ENCODE results near the gene SLC6A12.

SLC6A12 gene

GRCh38 chr12:253116-253831, 39.3 kb upstream of the SLC6A12 start:
- no peaks in the 10 kb centered on the region for H3K27me3 ChIP-seq (ENCODE audit: insufficient read depth, low read length)
- no peaks in the 10 kb centered on the region for H3K36me3 ChIP-seq (ENCODE audit: insufficient read depth, low read length)
- H4K20me1 ChIP-seq (ENCODE audit: insufficient read depth, low read length) = no peaks in the 10 kb centered on the region
- H3K79me2 ChIP-seq (ENCODE audit: insufficient read depth, low read length) = no peaks in the 10 kb centered on the region
- no peaks in the 10 kb centered on the region for H3K9me2 ChIP-seq (ENCODE audit: low read depth, low read length)
- no peaks in the 10 kb centered on the region for H3F3A ChIP-seq (ENCODE audit: insufficient read depth, low read length)
- H3K27ac ChIP-seq (ENCODE audit: low read depth, low read length, poor library complexity, severe bottlenecking) = no peak overlapping the region
- H3K4me3 ChIP-seq (ENCODE audit: low read depth, low read length, poor library complexity, severe bottlenecking) = no peak overlapping the region
- TF ChIP-seq CTCF (IDR thresholded peaks at IDR 0.05; ENCODE audit: low read length) = no peak
- H3K4me1 ChIP-seq (ENCODE audit: insufficient read depth, low read length, severe bottlenecking) = no peaks in the 10 kb centered on the region
- H3K9me3 ChIP-seq (ENCODE audit: low read length) = no peaks in the 10 kb centered on the region
- H3K9ac ChIP-seq (ENCODE audit: low read length) = no peak overlapping the region
- H2AFZ ChIP-seq (ENCODE audit: low read length) = no peak overlapping the region
- no peak overlapping the region for H3K4me2 ChIP-seq (ENCODE audit: low read length)

GRCh38 chr12:252636-253035, 38.7 kb upstream of the SLC6A12 start:
- Histone ChIP-seq H3K9me3 (ENCODE audit: low read length) (no peaks in the 10 kb centered on the region), H2AFZ (ENCODE audit: low read length) (no peak overlapping the region), H3K36me3 (ENCODE audit: insufficient read depth, low read length) (no peaks in the 10 kb centered on the region), H3K27ac (ENCODE audit: low read depth, low read length, poor library complexity, severe bottlenecking) (no peak overlapping the region), H3K9me2 (ENCODE audit: low read depth, low read length) (no peaks in the 10 kb centered on the region), H3K4me3 (ENCODE audit: low read depth, low read length, poor library complexity, severe bottlenecking) (no peak overlapping the region), H3K4me2 (ENCODE audit: low read length) (no peak overlapping the region), H3K9ac (ENCODE audit: low read length) (no peak overlapping the region), H4K20me1 (ENCODE audit: insufficient read depth, low read length) (no peaks in the 10 kb centered on the region), H3K27me3 (ENCODE audit: insufficient read depth, low read length) (no peaks in the 10 kb centered on the region), H3F3A (ENCODE audit: insufficient read depth, low read length) (no peaks in the 10 kb centered on the region), H3K4me1 (ENCODE audit: insufficient read depth, low read length, severe bottlenecking) (no peaks in the 10 kb centered on the region), H3K79me2 (ENCODE audit: insufficient read depth, low read length) (no peaks in the 10 kb centered on the region)
- TF ChIP-seq CTCF (IDR thresholded peaks at IDR 0.05; ENCODE audit: low read length) = no peak
- no peak for TF ChIP-seq EZH2 (IDR thresholded peaks at IDR 0.05; ENCODE audit: borderline replicate concordance, low read length)

- Histone ChIP-seq H3K9me3 (ENCODE audit: low read length) (peaks cover 3% of the 10 kb centered on the region), H3K4me2 (ENCODE audit: low read length) (no peak overlapping the region), H3K27me3 (ENCODE audit: insufficient read depth, low read length) (no peaks in the 10 kb centered on the region; the same call in 1 of the 2 replicates), H3K9me2 (ENCODE audit: low read depth, low read length) (no peaks in the 10 kb centered on the region), H3K4me3 (ENCODE audit: low read depth, low read length, poor library complexity, severe bottlenecking) (no peak overlapping the region), H4K20me1 (ENCODE audit: insufficient read depth, low read length) (no peaks in the 10 kb centered on the region), H3K27ac (ENCODE audit: low read depth, low read length, poor library complexity, severe bottlenecking) (no peak overlapping the region), H2AFZ (ENCODE audit: low read length) (no peak overlapping the region), H3F3A (ENCODE audit: insufficient read depth, low read length) (no peaks in the 10 kb centered on the region), H3K36me3 (ENCODE audit: insufficient read depth, low read length) (no peaks in the 10 kb centered on the region), H3K4me1 (ENCODE audit: insufficient read depth, low read length, severe bottlenecking) (no peaks in the 10 kb centered on the region), H3K79me2 (ENCODE audit: insufficient read depth, low read length) (no peaks in the 10 kb centered on the region), H3K9ac (ENCODE audit: low read length) (no peak overlapping the region)
- TF ChIP-seq EZH2 (IDR thresholded peaks at IDR 0.05; ENCODE audit: borderline replicate concordance, low read length) (no peak), CTCF (IDR thresholded peaks at IDR 0.05; ENCODE audit: low read length) (no peak)
Measured at GRCh38 chr12:247271-247670, 33.3 kb upstream of the SLC6A12 start.
